Activated B cell treated with CpG ODN at 0.5 μM for 24 hours (primary cell): Measurements from ENCODE around the gene PRDM16. TPM values are rescaled to one million over a fixed set of nuclear protein-coding genes. Genes with fewer than 3 reads are reported as not detected.

Source experiments
- ATAC-seq: fragments of 200-7000 bp; cut with Tn5 transposase; one replicate; pipeline ENCODE4 v1.10.0; 2021; ENCODE audit warnings: low read depth, mild to moderate bottlenecking, moderate library complexity
- CTCF ChIA-PET: fragments of 350-600 bp; sonication (Branson Sonifier 250); formaldehyde crosslinking; loops from one replicate; lab custom pipeline; 2021; ENCODE audit warnings: antibody characterized with exemption; lab: Charles Lee
- POLR2A ChIA-PET: fragments of 350-600 bp; sonication (Branson Sonifier 250); formaldehyde crosslinking; loops from one replicate; lab custom pipeline; 2021; ENCODE audit warnings: antibody characterized with exemption; lab: Charles Lee
- DNase-seq: peaks from one replicate; pipeline ENCODE4 v3.0.0; 2022
- H3K27ac Mint-ChIP-seq: one replicate; pipeline ENCODE4 v1.8.0; 2020; ENCODE audit warnings: mixed read lengths
- H3K27me3 Mint-ChIP-seq: one replicate; pipeline ENCODE4 v1.8.0; 2021; ENCODE audit warnings: mixed read lengths
- H3K36me3 Mint-ChIP-seq: one replicate; pipeline ENCODE4 v1.8.0; 2021; ENCODE audit warnings: low read depth, mixed read lengths
- H3K4me1 Mint-ChIP-seq: one replicate; pipeline ENCODE4 v1.8.0; 2021; ENCODE audit warnings: mixed read lengths
- H3K4me3 Mint-ChIP-seq: one replicate; pipeline ENCODE4 v1.8.0; 2020; ENCODE audit warnings: mild to moderate bottlenecking, mixed read lengths
- H3K9me3 Mint-ChIP-seq: one replicate; pipeline ENCODE4 v1.8.0; 2020; ENCODE audit warnings: mixed read lengths
- intact Hi-C: fragments of 100-400 bp; cut with micrococcal nuclease; formaldehyde crosslinking; loops from one replicate; pipeline ENCODE4 v1.15.1; 2024
- total RNA-seq: library from RNA; stranded (reverse); gene quantifications from 2 replicates; pipeline ENCODE4 v1.2.3, GENCODE V29; 2022
- TF ChIP-seq, protein P1 (sequence below): fragments of 200-600 bp; IDR thresholded peaks from one replicate; pipeline ENCODE4 v1.8.0; 2022; ENCODE audit warnings: antibody characterized with exemption, mild to moderate bottlenecking

The PRDM16 gene
- total RNA-seq, 1 donor from 2014 or later = not detected

DNA sequence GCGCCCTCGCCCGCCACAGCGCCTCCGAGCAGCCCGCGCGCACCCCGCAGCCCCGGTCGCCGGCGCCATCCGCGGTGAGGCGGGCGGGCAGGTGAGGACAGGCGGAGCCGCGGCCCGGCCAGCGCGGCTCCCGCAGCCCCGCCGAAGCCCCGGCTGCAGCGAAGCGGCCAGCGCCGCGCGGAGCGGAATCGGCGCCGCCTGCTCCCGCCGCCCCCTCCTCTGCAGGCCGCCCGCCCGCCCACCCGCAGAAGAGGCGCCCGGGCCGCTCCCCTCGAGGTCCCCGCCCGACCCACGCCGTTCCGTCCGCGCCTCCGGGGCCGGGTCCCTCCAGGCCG, 1.3 kb downstream of the PRDM16 start:
- DNase-seq (no peak), ATAC-seq (no peak)
- no peaks in the 10 kb centered on the region for H3K36me3 Mint-ChIP-seq
- TF ChIP-seq, protein P1, sequence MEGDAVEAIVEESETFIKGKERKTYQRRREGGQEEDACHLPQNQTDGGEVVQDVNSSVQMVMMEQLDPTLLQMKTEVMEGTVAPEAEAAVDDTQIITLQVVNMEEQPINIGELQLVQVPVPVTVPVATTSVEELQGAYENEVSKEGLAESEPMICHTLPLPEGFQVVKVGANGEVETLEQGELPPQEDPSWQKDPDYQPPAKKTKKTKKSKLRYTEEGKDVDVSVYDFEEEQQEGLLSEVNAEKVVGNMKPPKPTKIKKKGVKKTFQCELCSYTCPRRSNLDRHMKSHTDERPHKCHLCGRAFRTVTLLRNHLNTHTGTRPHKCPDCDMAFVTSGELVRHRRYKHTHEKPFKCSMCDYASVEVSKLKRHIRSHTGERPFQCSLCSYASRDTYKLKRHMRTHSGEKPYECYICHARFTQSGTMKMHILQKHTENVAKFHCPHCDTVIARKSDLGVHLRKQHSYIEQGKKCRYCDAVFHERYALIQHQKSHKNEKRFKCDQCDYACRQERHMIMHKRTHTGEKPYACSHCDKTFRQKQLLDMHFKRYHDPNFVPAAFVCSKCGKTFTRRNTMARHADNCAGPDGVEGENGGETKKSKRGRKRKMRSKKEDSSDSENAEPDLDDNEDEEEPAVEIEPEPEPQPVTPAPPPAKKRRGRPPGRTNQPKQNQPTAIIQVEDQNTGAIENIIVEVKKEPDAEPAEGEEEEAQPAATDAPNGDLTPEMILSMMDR = no peak
- ChIA-PET CTCF (no interaction called here), POLR2A (no interaction called here)
- H3K4me1 Mint-ChIP-seq = peaks cover 4% of the 10 kb centered on the region
- intact Hi-C loops = no loop called here
- H3K9me3 Mint-ChIP-seq = no peaks in the 10 kb centered on the region
- peaks cover 22% of the 10 kb centered on the region for H3K27me3 Mint-ChIP-seq
- no peak overlapping the region for H3K4me3 Mint-ChIP-seq
- no peak overlapping the region for H3K27ac Mint-ChIP-seq

DNA sequence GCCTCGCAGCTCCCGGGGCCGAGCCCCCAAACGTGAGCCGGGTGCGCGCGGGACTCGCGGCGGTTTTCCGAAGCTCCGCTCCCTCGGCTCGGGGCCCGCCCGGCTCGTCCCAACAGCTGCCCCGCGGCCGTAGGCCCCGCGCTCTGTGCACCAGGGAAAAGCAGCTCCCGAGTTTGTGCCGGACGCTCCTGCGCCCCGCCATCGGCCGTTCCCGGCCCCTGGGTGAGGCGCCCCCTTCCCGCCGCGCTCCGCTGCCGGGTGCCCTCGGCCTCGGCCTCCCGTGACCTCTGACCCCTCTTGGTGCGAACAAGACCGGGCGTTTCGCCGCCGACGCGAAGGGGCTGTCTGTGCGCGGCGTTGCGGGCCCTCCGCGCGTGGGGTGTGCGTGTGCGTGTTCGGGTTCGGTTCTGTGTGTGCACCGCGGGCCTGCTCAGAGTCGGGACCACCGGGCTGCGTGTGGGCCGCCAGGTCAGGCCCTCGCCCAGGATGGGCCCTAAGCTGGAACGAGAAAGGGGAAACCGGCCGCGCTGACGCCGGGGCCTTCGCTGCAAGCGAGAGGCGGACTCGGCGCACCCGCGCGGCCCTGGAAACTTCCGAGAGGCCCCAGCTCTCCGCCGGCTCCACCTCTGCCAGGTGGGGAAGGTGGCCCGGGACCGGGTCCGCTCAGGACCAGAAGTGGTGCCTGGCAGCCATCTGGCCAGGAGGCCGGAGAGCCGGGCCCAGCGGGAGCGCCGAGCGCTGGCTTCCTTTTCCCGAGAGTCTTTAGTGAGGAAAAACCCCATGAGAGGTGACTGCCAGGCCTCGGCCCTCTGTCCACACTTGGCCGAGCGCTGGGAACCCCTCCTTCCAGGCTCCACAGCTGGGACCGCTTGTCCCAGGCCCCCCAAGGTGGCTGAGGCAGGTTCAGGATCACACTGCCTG, 1.9 kb downstream of the PRDM16 start:
- CTCF ChIA-PET = no interaction called here
- H3K27ac Mint-ChIP-seq = no peak overlapping the region
- H3K27me3 Mint-ChIP-seq = peaks cover 20% of the 10 kb centered on the region
- ATAC-seq (no peak), DNase-seq (no peak)
- POLR2A ChIA-PET = no interaction called here
- no peaks in the 10 kb centered on the region for H3K9me3 Mint-ChIP-seq
- TF ChIP-seq, protein P1 = no peak
- peak overlapping the region; percentile 50 for H3K4me3 Mint-ChIP-seq
- H3K4me1 Mint-ChIP-seq = peaks cover 4% of the 10 kb centered on the region
- intact Hi-C loops = no loop called here
- no peaks in the 10 kb centered on the region for H3K36me3 Mint-ChIP-seq

- Mint-ChIP-seq H3K4me1 (peaks cover 4% of the 10 kb centered on the region), H3K9me3 (no peaks in the 10 kb centered on the region), H3K27ac (no peak overlapping the region), H3K36me3 (no peaks in the 10 kb centered on the region), H3K4me3 (no peak overlapping the region), H3K27me3 (peaks cover 20% of the 10 kb centered on the region)
- ATAC-seq (no peak), DNase-seq (no peak)
- ChIA-PET POLR2A (no interaction called here), CTCF (no interaction called here)
- TF ChIP-seq, protein P1 = no peak
- intact Hi-C loops = no loop called here
These were observed 2.8 kb downstream of the PRDM16 start for GRCh38 chr1:3071565-3072390.

DNA sequence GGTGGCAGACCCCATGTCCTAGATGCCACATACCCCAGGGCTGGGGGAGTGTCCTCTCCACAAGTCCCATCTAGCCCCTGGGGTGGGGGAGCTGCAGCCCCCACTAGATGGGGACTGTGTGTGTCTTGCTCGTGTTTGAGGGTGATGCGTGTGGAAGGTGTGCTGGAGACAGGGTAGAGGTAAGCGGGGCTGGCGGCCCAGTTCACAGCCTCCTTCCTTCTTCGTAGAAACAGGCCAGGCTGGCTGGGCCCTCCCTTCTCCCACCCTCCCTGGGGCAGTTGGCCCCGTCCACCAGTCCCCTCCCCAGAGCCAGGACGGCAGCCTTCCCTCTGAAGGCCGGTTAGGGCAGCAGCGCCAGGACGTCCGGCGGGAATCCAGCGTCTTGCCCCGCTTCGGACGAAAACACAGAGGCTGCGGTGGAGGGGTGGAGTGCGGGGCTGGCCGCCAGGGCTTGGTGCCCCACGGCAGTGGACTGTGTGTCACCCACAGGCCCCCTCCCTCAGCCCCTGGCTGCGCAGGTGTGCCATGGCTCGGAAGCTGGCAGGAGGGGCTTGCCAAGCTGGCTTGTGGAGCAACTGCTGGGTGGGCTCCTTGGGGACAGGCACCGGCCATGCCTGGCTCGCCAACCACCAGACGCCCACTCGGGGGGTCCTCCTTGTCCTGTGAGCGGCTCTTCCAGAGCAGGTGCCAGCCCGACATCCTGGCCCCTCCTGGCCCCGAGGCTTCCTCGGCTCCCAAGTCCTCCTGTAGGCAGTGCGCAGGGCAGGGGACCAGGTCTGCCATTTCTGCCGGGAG, 3.6 kb downstream of the PRDM16 start:
- intact Hi-C loops = no loop called here
- Mint-ChIP-seq H3K36me3 (no peaks in the 10 kb centered on the region), H3K27ac (no peak overlapping the region), H3K27me3 (peaks cover 17% of the 10 kb centered on the region), H3K4me1 (peaks cover 4% of the 10 kb centered on the region), H3K9me3 (no peaks in the 10 kb centered on the region), H3K4me3 (no peak overlapping the region)
- ChIA-PET CTCF (no interaction called here), POLR2A (no interaction called here)
- DNase-seq = no peak
- no peak for ATAC-seq
- TF ChIP-seq, protein P1 = no peak
